GM13977 (cell line): Measurements from ENCODE around the gene C10orf95.

ENCODE experiments used
- DNase-seq: peaks from one replicate; pipeline ENCODE4 v3.0.0; 2012; ENCODE audit warnings: low spot score
- in situ Hi-C: fragments of 300-500 bp; cut with MboI; formaldehyde crosslinking; loops from one replicate; pipeline ENCODE4 v1.12.0; 2022; ENCODE audit warnings: low sequenced_read_pairs, low pct_unique_long_range_greater_than_20kb, mixed read lengths, inconsistent platforms; ENCODE audit not compliant: unreplicated experiment
- TF ChIP-seq, protein P1 (sequence below): IDR thresholded peaks from 2 replicates; pipeline ENCODE4 v1.5.1; 2012; ENCODE audit warnings: mild to moderate bottlenecking, control low read depth; ENCODE audit not compliant: insufficient read depth; ENCODE audit errors: extremely low read depth, missing control alignments

Gene C10orf95

GRCh38 chr10:102475451-102476040, 24.2 kb upstream of the C10orf95 start:
- no peak for DNase-seq
- in situ Hi-C loops: no loop called here
- TF ChIP-seq, protein P1, sequence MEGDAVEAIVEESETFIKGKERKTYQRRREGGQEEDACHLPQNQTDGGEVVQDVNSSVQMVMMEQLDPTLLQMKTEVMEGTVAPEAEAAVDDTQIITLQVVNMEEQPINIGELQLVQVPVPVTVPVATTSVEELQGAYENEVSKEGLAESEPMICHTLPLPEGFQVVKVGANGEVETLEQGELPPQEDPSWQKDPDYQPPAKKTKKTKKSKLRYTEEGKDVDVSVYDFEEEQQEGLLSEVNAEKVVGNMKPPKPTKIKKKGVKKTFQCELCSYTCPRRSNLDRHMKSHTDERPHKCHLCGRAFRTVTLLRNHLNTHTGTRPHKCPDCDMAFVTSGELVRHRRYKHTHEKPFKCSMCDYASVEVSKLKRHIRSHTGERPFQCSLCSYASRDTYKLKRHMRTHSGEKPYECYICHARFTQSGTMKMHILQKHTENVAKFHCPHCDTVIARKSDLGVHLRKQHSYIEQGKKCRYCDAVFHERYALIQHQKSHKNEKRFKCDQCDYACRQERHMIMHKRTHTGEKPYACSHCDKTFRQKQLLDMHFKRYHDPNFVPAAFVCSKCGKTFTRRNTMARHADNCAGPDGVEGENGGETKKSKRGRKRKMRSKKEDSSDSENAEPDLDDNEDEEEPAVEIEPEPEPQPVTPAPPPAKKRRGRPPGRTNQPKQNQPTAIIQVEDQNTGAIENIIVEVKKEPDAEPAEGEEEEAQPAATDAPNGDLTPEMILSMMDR: no peak

- in situ Hi-C loops: no loop called here
- no peak for DNase-seq
- TF ChIP-seq, protein P1: no peak
Measured at GRCh38 chr10:102473445-102474331, 22.3 kb upstream of the C10orf95 start.

DNA sequence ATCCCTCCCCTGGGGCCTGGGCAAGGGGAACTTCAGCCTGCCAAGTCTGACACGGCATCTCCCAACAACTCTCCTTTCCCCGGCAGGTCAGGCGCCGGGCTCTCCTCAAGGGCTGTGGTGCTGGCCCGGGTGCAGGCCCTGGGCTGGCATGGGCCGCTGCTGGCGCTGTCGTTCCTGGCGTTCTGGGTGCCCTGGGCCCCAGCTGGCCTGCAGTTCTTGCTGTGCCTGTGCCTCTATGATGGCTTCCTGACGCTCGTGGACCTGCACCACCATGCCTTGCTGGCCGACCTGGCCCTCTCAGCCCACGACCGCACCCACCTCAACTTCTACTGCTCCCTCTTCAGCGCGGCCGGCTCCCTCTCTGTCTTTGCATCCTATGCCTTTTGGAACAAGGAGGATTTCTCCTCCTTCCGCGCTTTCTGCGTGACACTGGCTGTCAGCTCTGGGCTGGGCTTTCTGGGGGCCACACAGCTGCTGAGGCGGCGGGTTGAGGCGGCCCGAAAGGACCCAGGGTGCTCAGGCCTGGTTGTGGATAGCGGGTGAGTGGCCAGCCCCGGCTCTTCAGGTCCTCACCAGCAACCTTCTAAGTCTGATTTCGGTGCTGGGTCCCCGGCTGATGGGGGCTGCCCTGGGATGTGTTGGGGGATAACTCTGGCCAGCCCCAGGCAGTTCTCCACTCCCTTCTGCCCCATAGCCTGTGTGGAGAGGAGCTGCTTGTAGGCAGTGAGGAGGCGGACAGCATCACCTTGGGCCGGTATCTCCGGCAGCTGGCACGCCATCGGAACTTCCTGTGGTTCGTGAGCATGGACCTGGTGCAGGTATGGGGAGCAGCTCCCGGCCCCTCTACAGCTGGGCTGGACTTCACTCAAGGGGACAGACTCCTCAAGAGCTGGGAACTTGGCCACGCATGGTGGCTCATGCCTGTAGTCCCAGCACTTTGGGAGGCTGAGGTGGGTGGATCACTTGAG, 19.5 kb upstream of the C10orf95 start:
- TF ChIP-seq, protein P1: no peak
- in situ Hi-C loops: no loop called here
- no peak for DNase-seq

DNA sequence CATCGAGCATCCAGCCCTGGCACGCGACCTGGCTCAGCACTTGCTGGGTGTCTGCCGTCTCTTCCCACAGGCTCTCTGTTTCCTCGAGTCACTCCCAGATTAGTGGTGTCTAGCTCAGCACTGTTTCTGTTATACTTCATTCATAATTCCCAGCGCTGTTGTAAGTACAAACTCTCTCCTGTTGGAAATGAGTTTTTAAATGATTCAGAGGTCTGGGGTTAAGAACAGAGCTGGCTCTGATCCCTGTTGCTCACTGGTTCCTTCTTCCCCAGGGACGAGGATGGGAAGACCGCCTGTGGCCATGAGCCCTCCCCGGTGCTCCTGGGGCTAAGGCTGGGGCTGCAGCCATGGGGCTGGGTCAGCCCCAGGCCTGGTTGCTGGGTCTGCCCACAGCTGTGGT, 17.3 kb upstream of the C10orf95 start:
- DNase-seq: no peak
- TF ChIP-seq, protein P1: no peak
- in situ Hi-C loops: no loop called here

- in situ Hi-C loops: no loop called here
- DNase-seq: no peak
- TF ChIP-seq, protein P1: no peak
Measured at GRCh38 chr10:102467971-102468438, 16.7 kb upstream of the C10orf95 start.

DNA sequence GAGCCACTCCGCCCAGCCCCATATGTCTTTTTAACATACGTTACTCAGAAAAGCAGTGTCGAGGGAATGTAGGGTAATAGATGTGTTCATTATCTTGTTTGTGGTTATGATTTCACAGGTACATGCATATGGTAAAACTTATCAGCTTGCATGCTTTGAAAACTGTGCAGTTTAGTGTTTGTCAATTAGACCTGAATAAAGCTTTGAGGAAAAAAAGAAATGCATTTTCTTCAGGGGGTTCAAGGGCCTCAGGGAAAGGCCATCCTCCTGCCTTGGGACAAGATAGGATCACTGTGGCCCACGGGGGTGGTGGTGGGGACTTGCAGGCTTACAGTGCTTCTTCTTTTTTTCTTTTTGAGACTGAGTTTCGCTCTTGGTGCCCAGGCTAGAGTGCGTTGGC, 16.0 kb upstream of the C10orf95 start:
- TF ChIP-seq, protein P1: no peak
- in situ Hi-C loops: no loop called here
- DNase-seq: no peak
